Dermis blood vessel endothelial cell (primary cell): ENCODE results near the gene RABL3. TPM values are rescaled to one million over a fixed set of nuclear protein-coding genes. Genes with fewer than 3 reads are reported as not detected.
"Not testable (repeated sequence)": the region's sequence is repeated elsewhere in the genome, so short reads cannot be mapped to it uniquely, and the experiment has no call there.

ENCODE experiments used
- DNase-seq: peaks from one replicate; pipeline ENCODE4 v3.0.0; 2010
- total RNA-seq: library from RNA; depleted of rRNA; stranded (reverse); fragments of >200 nt; gene quantifications from 2 replicates; pipeline ENCODE4 v1.2.3, GENCODE V29; 2014

Gene RABL3
- total RNA-seq, 1 donor from 2014 or later, result 19.9 TPM

- peak; percentile 48 for DNase-seq
These were observed 1.4 kb upstream of the RABL3 start for GRCh38 chr3:120743556-120744195.

GRCh38 chr3:120742849-120743365 lies 591 bp upstream of the RABL3 start:
- peak; percentile 44 for DNase-seq

GRCh38 chr3:120741837-120742197 lies 499 bp downstream of the RABL3 start:
- DNase-seq, result no peak

- DNase-seq, result no peak
These were observed 996 bp downstream of the RABL3 start for GRCh38 chr3:120741320-120741719.

GRCh38 chr3:120738006-120738405 lies 4.3 kb downstream of the RABL3 start:
- not testable (repeated sequence) for DNase-seq

DNA sequence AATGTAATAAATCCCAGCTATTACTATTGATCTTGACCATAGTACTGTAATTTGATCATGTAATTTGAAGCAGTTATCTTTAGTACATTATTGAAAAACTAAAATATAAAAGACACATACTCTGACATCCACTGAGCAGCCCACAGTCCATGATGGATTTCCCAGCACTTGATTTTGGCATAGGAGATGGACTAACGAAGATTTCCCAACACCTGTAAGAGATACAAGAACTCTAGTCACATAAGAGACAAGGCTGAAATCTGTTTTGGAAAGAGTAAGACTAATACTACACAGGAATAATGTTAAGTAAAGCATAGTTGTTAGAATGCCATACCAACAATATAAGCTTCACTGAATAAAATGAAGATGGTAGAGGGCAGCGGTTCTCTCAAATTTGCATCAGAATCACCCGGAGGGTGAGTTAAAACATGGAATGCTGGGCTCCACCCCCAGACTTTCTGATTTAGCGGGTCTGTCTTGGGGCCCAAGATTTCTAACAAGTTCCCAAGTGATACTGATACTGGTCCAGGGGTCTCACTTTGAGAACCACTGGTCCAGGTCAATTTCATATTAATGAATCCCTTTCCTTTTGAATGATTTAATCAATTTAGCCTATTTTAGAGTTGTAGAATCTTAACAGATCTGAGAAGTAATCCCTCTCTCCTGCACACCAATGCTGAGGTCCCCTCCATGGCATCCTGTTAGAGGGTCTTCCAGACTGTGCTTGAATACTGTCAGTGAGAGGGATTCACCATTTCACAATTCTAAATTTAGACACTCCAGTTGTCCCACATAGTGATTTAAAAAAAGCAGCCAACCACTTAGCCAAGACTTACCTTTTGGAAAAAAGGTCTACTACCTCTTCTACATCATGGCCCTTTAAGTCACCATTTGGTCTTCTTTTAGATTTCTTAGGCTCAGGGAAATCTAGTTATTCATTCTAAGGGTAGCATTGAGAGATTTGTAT lies 11.5 kb downstream of the RABL3 start:
- DNase-seq, result no peak

- no peak for DNase-seq
These were observed 15.5 kb downstream of the RABL3 start for GRCh38 chr3:120726791-120727190.

GRCh38 chr3:120719167-120719834 lies 23.0 kb downstream of the RABL3 start:
- DNase-seq, result peak; percentile 10

DNA sequence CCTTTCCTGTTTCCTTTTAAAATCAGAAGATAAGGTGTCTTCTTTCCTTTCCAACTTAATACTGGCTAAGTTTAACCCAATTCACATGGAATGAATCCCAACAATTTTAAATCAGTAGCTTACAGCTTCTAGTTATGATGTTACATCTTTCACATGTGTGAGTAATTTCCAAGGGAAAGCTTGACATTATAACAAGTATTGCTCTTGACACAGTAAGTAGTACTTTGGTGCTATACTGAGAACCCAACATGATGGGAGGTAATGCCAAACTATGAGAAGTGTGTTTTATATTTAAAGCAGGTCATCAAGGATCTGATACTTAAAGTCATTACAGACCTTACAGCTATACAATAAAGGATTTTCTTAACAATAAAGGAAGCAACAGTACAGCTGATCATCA lies 29.1 kb downstream of the RABL3 start:
- no peak for DNase-seq

DNA sequence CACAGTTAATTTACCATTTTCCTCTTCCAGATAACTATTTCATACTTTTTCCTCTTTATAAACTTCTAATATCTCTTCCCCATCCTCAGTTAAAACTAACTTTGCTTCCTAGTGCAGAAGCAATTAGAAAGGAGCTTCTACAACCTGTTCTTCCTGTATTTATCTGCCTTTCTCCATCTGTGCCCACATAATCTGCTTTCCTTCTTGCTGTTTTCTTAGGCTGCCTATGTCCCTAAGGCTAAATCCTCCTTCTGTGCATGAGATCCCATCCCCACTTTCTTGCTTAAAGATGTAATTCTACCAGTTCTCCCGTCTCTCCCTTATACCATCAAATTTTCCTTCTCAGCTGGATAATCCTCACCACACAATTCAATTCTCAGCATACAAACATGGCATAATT lies 31.9 kb downstream of the RABL3 start:
- no peak for DNase-seq

DNA sequence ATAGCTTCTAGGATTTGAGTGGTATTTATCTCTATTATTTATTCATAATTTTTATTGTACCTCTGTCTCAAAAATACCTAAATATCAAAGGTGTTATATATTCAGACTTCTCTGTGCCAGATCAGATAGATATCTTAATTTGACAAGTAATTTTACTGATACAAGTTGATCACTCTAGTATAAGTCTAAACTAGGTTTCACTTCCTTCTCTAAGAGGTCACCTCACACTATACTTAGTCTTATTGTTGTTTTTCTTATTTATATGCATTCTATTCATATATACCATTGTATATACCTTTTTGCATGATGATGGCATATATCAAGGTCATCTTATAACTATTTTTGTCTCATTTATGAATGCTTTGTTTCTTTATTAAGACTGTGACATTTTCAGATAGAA lies 33.9 kb downstream of the RABL3 start:
- no peak for DNase-seq

DNA sequence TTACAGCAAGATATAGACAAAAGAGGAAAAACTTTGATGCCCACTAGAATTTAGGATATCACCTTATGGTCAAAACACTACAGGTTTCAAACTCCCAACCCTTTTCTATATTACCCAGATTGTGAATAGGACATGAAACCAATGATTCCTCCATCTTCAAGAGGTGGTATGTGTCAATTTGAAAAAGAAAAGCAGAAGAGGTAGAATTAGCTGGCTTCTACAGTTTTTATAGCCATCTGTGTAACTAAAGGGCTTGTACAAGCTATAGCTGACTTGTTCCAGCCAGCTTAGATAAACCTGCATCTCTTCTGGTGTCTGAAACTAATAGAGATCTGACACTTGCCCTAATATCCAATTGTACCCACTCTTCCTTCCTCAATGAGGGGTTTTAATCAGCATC lies 35.4 kb downstream of the RABL3 start:
- DNase-seq, result no peak

GRCh38 chr3:120705884-120706582 lies 36.3 kb downstream of the RABL3 start:
- no peak for DNase-seq

DNA sequence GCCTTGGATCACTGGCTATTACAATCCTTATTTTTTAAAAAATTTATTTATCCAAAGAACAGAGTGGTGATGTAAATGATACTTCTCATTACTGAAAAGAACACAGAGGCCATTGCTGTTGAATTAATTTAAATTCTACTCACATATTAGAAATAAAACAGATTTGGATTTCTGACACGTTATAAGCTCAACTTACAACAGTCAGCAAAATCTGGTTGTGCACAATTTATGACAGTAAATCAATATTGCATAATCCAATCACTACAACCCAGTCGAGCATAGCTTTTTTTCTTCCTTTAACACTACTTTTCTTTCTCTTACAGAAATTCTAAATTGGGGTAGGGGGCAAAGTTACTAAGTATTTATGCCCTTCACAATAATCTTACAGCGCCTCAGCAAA lies 43.0 kb downstream of the RABL3 start:
- DNase-seq, result no peak

DNA sequence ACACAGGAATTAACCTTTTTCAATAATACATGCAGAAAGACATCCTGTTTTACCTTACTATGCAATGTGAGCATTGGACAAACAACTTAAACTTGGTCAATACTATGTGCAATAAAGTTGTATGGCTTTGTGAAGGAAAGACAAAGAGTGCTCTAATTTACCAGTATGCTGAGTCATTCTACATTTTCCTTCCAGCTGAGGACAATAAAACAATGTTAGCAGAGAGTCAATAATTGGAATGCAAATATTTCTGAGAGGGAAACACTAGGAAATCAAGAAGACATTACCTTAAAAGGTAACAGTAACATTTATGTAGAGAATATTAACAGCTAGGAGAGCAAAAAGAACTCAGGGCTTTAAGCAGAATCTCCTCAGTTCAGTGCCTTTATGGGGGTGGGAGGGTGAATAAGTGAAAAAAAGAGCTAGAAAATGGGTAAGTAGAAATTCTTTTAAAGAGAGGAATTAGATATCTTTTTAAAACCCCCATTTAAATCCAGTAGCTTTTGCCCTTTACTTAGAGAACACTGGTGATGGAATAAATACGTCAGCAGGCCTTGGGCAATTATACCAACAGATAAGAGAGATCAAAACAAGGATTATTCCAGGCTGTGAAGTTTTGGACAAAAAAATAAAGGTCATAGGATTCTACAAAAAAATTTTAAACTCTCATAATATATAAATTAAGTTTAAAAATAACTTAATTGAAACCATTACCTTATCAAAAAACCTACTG lies 48.7 kb downstream of the RABL3 start:
- peak; percentile 82 for DNase-seq

DNA sequence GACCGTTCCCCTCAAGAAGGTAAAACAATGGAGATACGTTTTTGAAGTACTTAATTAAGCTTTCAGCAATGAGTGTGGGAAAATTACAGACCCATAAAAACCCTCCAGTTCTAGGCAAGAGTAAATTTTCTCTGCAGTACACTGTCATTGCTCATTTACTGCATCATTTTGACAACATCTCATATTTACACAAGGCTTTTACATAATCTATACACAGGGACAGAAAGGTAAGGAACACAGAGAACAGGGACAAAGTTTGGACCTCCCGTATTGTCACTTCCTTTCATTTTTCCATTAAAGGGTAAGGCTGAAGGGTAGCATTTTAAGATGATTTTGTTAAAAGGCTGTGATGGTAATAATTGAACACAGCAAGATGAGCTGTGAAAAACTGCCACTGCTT lies 52.9 kb downstream of the RABL3 start:
- DNase-seq, result no peak

DNA sequence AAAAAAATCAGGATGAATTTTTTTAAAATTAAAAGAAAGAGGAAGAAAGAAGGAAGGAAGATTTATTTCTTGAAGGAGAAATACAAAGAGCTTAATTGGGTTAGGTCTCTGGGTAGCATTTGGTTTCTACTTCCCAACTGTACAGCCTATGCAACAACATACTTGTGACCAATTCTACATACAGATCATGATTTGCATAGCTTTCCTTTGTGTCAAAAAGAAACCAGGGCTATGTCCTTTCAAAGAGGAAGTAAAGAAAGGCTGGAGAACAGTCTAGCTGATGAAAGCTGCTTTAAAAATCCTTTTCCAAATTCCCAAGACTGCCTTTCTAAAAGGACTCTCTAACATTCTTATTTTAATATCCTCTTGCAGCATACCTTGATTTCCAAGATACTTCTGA lies 54.2 kb downstream of the RABL3 start:
- DNase-seq, result no peak

- DNase-seq, result no peak
These were observed 56.9 kb downstream of the RABL3 start for GRCh38 chr3:120685411-120685810.

DNA sequence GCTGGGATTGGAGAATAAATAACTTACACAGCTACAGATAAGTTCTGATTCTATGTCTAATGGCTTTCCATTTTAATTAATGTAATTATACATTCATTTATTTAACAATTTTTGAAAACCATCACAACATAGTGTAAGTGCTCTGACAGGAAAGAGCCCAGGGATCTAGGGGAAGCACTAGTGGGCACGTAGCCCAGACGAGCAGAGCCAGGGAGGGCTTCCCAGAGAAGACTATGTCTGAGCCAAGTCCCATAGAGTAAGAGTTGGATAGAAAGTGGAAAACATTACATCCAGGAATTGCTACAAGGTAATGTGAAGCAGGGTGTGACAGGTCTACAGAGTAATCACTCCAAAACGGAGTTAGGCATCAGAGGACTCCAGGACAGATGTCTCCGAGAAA lies 57.4 kb downstream of the RABL3 start:
- DNase-seq, result peak; percentile 51

- no peak for DNase-seq
These were observed 58.5 kb downstream of the RABL3 start for GRCh38 chr3:120683671-120684301.

GRCh38 chr3:120683213-120683612 lies 59.1 kb downstream of the RABL3 start:
- DNase-seq, result no peak
